GM19395 (cell line): ENCODE data around the gene DDI1.
"Not testable (repeated sequence)": the region's sequence is repeated elsewhere in the genome, so short reads cannot be mapped to it uniquely, and the experiment has no call there.

Experiments used
- ATAC-seq: cut with Tn5 transposase; IDR thresholded peaks from one replicate; pipeline ENCODE4 v1.9.1; 2021; ENCODE audit warnings: mild to moderate bottlenecking, moderate library complexity; ENCODE audit not compliant: unreplicated experiment

Gene DDI1

DNA sequence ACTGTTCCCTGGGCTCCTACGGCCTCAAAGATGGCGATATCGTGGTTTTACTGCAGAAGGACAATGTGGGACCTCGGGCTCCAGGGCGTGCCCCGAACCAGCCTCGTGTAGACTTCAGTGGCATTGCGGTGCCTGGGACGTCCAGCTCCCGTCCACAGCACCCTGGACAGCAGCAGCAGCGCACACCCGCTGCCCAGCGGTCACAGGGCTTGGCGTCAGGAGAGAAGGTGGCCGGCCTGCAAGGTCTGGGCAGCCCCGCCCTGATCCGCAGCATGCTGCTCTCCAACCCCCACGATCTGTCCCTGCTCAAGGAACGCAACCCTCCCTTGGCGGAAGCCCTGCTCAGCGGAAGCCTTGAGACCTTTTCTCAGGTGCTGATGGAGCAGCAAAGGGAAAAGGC lies 555 bp downstream of the DDI1 start:
- ATAC-seq: no peak

DNA sequence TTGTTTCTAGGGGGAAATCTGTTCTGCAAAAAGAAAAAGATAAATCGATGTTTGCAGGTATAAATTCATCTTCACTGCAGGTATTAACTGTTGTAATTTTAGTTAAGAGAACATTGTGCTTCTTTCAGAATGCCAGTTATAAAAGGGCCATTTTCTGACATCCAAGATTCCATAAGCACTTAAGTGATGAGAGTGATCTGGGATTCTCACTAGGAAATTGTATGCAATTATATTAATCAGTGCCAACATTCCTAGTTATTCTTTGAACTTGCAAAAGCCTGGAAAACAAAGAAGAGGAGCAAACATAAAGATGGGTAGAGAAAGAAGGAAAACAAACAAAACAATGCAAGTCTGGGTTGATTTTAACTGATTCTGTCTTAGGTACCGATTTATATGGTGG lies 5.4 kb downstream of the DDI1 start:
- no peak for ATAC-seq

DNA sequence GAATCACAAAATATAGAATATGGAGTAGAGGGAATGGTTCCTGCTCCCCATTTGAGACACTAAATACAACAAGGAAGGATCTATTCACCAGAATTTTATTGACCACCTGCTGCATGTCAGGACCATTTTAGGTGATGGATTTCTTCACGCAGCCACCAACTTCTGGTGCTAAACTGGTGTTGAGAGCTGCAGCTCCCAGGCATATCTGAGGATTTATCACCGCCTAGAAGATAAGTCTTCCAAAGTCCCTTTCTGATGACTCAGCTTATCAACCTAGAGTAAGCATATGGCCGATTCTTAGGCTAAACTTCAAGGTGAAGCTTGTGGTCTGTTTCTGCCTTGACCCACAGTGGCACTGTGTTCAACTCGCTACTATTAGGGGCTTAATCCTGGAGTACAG lies 6.7 kb downstream of the DDI1 start:
- no peak for ATAC-seq

GRCh38 chr11:104043678-104044239 lies 7.3 kb downstream of the DDI1 start:
- no peak for ATAC-seq

- ATAC-seq: no peak
Observed at GRCh38 chr11:104046331-104046730, 9.9 kb downstream of the DDI1 start.

- ATAC-seq: not testable (repeated sequence)
Observed at GRCh38 chr11:104046858-104047257, 10.4 kb downstream of the DDI1 start.

DNA sequence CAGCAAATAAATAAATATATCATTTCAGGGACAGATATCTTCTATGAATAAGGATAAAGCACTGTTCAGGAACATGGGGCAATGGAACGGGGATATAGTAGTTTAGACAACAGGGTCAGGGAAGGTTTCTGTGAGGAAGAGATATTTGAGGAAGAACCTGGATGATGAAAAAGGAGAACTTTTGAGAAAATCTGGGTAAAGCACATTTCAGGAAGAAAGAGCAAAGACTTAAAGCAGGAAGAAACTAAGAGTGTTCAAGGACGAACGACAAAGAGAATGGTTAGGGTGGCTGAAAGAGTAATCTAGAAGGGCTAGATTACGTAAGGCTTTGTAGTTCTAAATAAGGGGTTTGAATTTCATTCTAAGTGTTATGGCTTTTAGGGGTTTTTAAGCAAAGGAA lies 12.7 kb downstream of the DDI1 start:
- ATAC-seq: no peak

DNA sequence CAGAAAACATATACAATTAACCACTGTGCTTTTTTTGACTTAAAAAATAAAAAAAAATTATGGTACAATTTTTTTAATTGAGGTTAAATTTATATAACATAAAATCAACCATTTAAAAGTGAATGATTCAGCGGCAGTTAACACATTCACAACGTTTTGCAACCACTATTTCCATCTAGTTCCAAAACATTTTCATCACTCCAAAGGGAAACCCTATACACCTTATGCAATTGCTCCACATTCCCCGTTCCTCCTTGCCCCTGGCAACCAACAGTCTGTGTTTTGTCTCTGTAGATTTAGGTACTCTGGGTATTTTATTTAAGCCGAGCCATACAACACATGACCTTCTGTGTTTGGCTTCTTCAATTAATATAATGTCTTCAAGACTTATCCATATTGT lies 15.3 kb downstream of the DDI1 start:
- no peak for ATAC-seq

- no peak for ATAC-seq
Observed at GRCh38 chr11:104053743-104054478, 17.5 kb downstream of the DDI1 start.

DNA sequence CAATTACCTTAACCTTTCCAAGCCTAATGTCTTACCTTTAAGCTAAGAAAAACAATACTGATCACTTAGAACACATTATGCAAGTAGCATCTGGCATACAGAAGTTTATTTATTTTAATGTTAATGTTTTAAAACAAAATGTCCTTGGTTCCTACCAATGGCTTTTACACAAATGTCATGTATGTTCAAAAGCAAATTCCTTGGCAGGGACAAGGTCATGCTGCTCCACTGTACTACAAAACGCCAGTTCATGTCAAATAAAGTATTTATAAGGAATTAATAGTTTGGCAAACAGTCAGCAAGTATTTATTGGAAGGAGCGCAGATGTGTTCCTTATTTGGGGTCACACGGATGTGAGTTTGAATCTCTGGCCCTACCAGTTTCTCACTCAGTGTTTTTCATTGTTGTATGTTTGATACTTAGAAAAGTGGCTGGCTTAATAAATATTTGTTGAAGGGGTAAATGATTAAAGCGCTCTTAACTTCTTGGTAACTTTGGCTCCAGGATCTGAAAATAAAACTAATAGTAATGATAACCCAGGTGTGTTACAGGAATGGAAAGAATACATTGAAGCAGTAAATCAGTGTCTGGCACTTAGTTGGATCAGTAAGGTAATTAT lies 18.6 kb downstream of the DDI1 start:
- no peak for ATAC-seq

DNA sequence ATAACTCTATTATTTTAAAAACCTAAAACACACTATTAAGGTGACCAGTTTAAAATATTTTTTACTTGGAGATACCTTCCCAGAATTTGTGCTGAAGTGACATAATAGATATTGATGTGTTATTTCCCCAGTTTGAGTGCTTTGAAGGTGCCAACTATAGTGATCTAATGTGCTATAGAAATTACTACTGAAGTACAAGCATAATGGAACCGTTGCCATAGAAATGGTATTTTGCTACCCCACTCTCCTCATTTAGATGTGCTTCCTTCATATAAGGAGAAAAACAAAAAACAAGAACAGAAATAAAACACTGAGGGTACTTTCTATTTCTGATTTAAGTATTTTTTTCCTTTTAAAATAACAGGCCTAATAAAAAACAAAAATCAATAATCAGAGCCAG lies 19.2 kb downstream of the DDI1 start:
- no peak for ATAC-seq

GRCh38 chr11:104057908-104058307 lies 21.5 kb downstream of the DDI1 start:
- no peak for ATAC-seq

DNA sequence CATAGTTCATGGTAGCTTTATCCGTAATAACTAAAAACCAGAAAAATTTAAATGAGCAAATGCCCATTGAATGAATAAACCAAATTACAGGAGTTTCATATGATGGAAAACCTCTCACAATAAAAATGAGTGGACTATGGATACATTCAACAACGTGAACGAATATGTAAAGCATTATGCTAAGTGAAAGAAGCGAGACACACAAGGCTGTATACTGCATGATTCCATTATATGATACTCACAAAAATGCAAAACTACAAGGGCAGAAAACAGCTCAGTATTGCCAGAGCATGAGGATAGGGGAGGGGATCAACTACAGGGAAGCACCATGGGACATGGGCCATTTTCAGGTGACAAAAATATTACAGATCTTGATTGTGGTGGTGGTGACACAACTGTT lies 22.2 kb downstream of the DDI1 start:
- no peak for ATAC-seq

DNA sequence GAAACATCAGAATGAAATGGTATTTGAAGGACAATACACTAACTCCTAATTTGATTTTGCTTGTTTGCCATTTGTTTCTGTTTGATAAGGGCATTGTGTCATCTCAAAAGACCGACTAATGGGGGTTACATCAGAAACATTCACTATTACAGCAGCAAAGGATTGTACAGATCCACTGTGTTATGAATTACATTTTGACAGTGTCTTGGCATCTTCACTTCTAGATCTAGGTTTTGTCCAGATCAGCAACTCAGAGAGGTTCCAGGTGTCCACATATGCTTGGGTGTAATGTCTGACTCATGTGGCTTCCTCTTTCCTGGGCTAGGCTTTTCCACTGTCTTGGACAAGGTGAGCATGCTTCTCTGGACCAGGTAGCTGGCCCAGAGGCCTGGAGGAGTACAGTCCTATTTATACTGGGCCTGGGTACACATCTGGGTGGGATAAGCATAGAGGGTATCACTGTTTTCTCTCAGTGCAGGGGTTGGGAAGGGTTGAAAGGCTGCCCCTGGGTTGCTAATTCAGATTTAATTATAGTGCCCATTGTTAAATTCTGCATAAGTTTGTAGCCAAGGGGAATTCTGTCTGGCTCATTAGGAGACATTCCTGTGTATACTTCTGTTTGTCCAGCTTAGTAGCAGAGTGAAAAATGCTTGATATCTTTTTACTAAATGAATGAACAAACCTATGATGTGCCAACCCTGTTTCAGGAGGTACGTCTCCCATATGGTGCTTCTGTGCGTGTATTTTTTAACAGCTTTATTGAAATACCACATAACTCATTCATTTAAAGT lies 23.8 kb downstream of the DDI1 start:
- ATAC-seq: no peak

GRCh38 chr11:104060820-104061219 lies 24.4 kb downstream of the DDI1 start:
- peak; percentile 78 for ATAC-seq

- ATAC-seq: no peak
Observed at GRCh38 chr11:104061853-104062521, 25.5 kb downstream of the DDI1 start.

GRCh38 chr11:104064034-104064630 lies 27.7 kb downstream of the DDI1 start:
- ATAC-seq: no peak

GRCh38 chr11:104067534-104067933 lies 31.1 kb downstream of the DDI1 start:
- ATAC-seq: no peak

DNA sequence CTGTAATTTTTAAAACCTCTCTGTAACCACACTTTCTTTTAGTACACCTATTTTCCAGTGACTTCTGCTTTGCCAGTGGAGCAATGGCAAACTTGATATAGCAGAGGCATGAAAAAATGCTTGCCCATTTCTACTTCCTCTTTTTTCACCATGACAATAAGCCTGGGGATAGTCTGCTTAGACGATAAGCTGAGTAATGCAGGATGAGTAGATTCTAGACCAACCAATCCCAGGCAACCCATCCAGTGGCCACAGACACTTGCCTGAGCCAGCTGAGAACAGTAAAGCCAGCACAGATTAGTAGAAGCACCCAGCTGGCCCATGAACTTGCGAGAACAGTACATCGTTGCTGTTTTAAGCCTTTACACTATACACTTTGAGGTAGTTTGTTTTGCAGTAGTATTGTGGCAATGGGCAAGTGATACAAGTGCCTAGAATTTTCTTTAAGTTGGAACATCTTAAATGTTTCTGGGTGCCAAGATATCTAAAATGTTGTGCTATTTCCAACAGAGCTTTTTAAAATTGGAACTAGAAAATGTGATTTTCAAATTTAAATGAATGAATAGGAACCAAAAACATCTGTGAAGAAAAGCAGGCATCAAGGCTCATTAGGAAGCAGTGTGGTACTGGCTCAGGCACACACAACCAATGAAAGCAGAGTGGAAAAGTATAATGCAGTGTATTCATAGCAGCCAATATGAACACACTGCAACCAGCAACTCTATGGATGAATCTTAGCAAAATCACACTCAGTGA lies 37.7 kb downstream of the DDI1 start:
- peak; percentile 85 for ATAC-seq

- no peak for ATAC-seq
Observed at GRCh38 chr11:104075091-104075490, 38.7 kb downstream of the DDI1 start.
